GM12892 (cell line): ENCODE results near the gene ALKAL2.
A peak's percentile ranks its signal among the peaks of the same experiment; 100 is the strongest.

Experiments
- DNase-seq: peaks from one replicate; pipeline ENCODE4 v3.0.0; 2011; ENCODE audit not compliant: insufficient read length
- FAIRE-seq: peaks from 2 replicates; lab custom pipeline; 2011; peaks lifted over from hg19 to GRCh38; lab: Jason Lieb, UNC
- POLR2A ChIP-seq: IDR thresholded peaks from 2 replicates; pipeline ENCODE4 v1.6.1; 2011; ENCODE audit warnings: low read depth, low read length, control low read depth
- POLR2AphosphoS5 ChIP-seq: IDR thresholded peaks from 2 replicates; pipeline ENCODE4 v1.6.1; 2011; ENCODE audit warnings: low read depth, low read length, control low read depth
- TAF1 ChIP-seq: IDR thresholded peaks from 2 replicates; pipeline ENCODE4 v1.6.1; 2011; ENCODE audit warnings: low read depth, mild to moderate bottlenecking, control low read depth, low read length, borderline replicate concordance

Gene ALKAL2

DNA sequence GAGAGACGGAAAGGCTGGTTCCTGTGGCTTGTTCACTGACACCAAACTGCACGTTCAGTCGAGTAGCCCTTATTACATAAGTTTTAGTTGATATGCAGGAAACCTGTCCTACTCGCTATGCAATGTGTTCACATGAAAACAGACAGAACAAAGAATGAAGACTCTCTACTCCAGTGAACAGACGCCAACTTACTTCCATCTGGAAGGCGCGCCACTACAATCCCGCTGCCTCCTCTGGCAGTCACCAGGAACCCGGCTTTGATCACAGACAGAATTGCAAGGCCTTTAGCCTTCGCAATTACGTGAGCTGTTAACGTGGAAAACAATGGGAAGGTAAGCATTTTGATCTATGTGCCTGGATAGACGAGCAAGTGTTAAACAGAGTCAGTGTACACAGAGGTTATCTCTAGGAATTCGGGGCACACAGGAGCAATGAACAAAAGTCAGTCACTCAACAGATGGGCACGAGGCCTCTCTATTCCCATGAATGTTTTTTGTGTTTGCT is 38.3 kb downstream of the ALKAL2 start:
- DNase-seq, result no peak
- TF ChIP-seq POLR2A (no peak), POLR2AphosphoS5 (no peak), TAF1 (no peak)
- FAIRE-seq, result no peak

DNA sequence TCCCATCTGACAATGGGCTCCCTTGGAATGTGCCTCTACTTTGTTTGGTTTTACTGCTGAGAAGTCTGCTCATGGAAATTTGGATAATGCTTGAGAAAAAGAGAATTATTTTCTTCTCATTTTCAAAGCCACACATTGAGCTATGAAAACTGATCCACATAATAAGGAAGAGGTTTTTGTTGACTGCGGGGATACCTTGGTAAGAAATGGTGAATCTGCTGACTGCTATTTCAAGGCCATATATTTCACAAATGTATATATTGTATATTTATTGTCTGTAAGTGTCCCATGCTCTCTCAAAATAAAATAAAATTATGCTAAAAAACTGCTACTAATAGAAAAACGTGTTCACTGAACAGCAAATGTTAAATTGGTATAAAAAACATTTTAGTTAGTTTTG is 39.2 kb downstream of the ALKAL2 start:
- no peak for DNase-seq
- no peak for FAIRE-seq
- no peak for TF ChIP-seq POLR2AphosphoS5

DNA sequence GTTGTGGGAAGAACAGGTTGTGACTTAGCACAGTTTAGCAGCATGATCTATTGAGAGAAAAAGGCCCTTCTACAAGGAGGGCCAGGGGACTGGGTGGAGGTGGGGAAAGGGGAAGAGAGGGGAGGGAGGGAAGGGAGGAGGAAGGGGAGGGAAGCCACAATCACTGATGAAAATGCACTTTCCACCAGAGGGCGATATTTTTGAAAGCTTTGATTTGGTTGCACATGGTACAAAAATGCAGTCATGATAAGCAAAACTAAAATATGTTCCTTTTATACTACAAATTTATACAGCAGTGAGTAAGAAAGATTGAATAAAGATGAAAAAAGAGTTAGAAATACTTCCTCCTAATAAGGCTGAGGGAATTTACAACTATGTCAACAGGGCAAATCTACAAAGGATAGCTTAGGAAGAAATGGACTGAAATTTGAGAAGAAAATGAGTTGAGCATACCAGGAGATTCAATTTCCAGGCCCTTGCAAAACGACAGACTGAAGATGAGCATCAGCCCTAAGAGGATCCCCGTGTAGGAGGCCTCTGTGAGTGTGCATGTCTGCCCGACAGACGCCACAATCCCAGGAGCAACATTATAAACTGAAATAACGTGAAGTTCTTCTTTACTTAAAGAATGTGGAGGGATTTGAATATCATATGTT is 41.3 kb downstream of the ALKAL2 start:
- TF ChIP-seq TAF1, result no peak
- TF ChIP-seq POLR2AphosphoS5, result no peak
- TF ChIP-seq POLR2A, result no peak
- FAIRE-seq, result peak; percentile 38

DNA sequence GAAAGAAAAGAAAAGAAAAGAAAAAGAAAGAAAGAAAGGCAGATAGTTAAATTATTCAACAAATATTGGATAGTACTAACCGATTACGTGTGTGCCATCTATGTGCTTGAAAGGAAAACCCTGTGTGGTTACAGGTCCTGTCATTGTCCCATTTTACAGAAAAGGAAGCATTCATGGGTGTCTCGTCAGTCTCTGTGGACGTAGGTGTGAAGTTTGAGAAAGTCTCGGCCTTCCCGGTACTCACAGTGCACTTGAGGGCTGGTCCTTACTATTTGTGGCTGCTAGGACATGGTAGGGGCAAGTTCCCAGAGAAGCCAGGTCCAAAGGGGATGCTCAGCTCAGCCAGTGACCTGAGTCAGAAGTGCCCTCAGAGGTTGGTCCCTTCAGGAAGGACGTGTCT is 43.3 kb downstream of the ALKAL2 start:
- TF ChIP-seq POLR2A (no peak), POLR2AphosphoS5 (no peak), TAF1 (no peak)
- no peak for FAIRE-seq
- no peak for DNase-seq

More for the DNA sequence above, 41.3 kb downstream of the ALKAL2 start:
- no peak for DNase-seq

DNA sequence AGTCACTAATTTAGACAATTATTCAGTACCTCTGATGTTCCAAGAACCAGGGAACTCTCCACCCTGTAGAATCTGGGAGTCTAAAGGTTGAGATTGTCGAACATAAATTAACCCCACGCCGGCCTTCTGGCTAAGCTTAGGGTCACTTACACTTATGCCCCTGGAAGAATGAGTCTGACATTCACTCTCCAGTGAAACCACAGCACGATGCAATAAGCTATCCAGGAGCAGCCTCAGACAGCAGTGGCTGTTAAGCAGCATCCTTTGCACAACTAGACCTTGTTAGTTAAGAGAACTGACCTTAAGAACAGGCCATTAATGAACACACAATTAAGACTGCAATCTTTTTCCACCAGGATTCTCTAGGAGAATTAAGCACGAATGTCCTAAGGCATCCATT is 49.0 kb downstream of the ALKAL2 start:
- FAIRE-seq (no peak), DNase-seq (no peak)
- TF ChIP-seq POLR2AphosphoS5 (no peak), TAF1 (no peak), POLR2A (no peak)

DNA sequence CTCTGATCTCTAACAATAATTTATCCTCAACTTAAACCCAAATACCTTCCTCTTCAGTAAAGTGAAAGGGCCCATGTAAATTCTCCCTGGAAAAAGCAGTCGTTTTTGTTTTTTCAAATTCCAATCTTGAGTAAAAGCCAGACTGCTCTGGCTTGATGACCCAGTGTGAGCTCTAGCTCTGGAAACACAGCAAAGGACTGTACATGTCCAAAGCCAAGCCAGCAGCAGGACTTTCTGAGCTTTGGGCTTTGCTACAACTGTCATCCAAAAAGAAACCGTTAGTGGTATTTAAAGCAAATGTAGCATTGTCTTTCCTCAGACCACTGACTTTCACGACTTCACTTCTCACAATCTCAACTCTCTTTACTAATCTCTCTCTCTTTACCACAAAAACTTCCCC is 49.5 kb downstream of the ALKAL2 start:
- TF ChIP-seq POLR2A (no peak), POLR2AphosphoS5 (no peak), TAF1 (no peak)
- no peak for DNase-seq
- no peak for FAIRE-seq

DNA sequence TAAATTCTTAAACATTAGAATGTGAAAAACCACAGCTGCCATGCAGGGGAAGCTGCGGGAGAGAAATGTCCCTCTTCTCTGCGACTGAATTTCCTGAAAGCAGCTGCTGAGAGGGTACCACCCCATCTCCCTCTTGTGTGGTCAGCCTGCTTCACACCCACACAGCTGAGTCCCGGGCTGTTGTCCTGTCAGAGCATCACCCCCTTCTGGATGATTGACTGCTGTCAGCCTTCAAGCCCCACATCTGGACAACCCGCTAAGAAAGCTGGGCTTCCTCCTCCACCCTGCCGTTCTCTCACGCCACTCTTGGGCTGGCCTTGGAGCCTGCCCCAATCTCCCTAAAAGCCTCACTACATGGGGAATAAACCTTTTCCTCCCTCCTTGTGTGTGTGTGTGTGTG is 50.0 kb downstream of the ALKAL2 start:
- FAIRE-seq, result no peak
- no peak for TF ChIP-seq POLR2AphosphoS5
- no peak for DNase-seq

DNA sequence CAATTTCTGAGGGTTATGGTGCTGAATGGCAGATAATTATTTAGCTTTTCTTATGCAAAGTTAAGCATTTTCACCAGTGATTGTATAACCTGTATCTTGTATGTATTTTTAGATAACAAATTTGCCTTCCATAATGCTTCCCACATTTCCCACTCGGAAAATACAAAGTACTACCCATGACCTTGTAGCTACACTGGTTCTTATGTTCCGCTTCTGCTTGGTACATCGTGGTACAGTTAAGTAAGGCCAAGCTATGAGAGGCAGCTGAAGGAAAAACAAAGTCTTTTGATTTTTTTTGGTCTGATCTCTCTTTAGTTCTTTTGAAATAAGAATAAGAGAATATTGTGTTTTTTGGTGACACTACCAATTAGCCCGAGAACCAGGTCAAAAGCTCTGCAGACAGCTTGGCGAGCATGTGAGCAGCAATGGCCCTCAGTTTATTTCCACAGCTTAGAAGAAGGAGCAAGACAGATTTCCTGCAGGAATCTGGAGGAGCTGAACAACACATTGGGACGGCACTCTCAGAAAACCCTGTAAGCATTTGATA is 50.8 kb downstream of the ALKAL2 start:
- TF ChIP-seq TAF1 (no peak), POLR2AphosphoS5 (no peak), POLR2A (no peak)
- FAIRE-seq (no peak), DNase-seq (no peak)

DNA sequence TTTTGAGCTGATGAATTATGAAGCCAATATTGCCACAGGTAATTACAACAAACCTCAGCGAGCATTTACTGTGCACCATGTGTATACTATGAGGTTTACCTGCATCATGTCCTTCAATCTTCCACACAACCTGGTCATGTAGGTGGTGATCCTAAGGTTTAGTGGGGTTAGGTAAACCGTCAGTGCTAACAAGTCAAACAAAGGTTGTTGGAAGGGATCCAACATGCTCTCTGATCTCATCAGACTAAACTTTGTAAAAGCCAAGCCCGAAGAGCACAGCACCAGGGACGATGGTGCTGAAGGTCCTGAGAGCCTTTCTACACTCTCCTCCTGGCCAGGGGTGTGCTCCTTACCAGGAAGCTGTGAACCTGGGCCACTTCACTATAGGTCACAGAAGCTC is 53.5 kb downstream of the ALKAL2 start:
- FAIRE-seq, result no peak
- DNase-seq, result no peak
- TF ChIP-seq POLR2AphosphoS5, result no peak

DNA sequence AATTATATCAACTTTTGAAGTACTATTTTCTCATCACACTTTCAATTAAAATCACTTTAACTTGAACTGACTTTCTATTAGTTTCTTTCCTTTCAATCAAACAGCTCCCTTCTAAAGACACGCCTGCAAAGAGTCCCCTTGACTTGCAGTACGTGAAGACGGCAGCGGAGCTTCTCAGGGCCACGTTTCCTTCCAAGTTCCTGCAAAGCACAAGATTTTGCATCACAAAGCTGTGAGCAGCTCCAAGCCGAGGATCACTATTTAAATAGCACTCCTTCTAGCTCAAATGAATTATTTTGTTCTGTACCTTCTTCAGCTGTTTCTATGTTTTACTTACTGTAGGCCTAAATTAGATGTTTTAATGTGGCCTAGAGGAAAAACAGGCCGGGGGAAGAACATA is 54.9 kb downstream of the ALKAL2 start:
- TF ChIP-seq POLR2A, result no peak
- TF ChIP-seq POLR2AphosphoS5, result no peak
- no peak for TF ChIP-seq TAF1
- DNase-seq (no peak), FAIRE-seq (no peak)

DNA sequence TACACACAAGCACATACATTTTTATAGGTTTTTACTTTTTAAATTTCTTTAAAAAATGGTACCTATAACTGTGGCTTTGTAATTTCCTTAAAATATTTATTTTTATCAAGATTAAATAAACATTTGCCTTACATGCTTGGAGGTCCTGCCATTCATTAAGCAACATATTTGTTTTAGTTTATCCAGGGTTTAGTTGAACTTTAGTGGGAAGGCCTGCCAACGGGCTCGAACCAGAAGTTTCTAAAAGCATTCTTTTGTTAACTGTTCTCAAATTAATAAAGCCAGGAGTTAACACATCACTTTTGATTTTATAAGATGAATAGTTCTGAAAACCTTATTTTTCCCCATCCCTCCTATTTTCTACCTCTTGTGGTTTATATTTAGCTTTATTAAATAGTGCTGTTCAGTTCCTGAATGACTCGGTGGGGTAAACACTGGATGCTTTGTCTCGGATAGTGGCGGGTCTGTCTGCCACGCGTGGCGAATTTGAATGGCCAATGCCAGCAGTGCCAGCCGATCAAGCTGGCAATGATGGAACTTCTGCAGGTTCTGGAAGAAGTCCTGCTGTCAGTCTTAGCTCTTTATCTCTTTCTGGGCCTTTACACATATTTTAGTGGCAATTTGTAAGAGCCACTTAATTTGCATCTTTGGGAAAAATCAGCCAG is 56.2 kb downstream of the ALKAL2 start:
- TF ChIP-seq POLR2AphosphoS5, result no peak
- no peak for TF ChIP-seq TAF1
- TF ChIP-seq POLR2A, result no peak
- DNase-seq (no peak), FAIRE-seq (no peak)
